Panc1 (cell line): ENCODE data around the gene RABGAP1L. TPM values are rescaled to one million over a fixed set of nuclear protein-coding genes. Genes with fewer than 3 reads are reported as not detected.
A peak's percentile ranks its signal among the peaks of the same experiment; 100 is the strongest.
"Not testable (repeated sequence)": the region's sequence is repeated elsewhere in the genome, so short reads cannot be mapped to it uniquely, and the experiment has no call there.

ENCODE experiments used
- ATAC-seq: fragments of 200-7000 bp; cut with Tn5 transposase; 2 replicates; pipeline ENCODE4 v1.9.1; 2020; ENCODE audit warnings: mild to moderate bottlenecking, moderate library complexity
- BruUV-seq: library from RNA; stranded (reverse); fragments of 400-500 nt; replicated peaks from 2 replicates; lab custom pipeline; 2021; lab: Mats Ljungman, UMichigan
- CTCF ChIA-PET: fragments of 300-600 bp; sonication (Branson Sonifier 250); formaldehyde crosslinking; loops from one replicate; lab custom pipeline; 2022; ENCODE audit warnings: antibody characterized with exemption; lab: Charles Lee
- POLR2A ChIA-PET: fragments of 300-600 bp; sonication (Branson Sonifier 250); formaldehyde crosslinking; loops from one replicate; lab custom pipeline; 2022; ENCODE audit warnings: antibody characterized with exemption; lab: Charles Lee
- DNase-seq: peaks from one replicate; pipeline ENCODE4 v3.0.0-alpha.2; 2010; ENCODE audit warnings: low read depth, low spot score
- H3K27ac ChIP-seq: 2 replicates; pipeline ENCODE4 v1.5.1; 2011; ENCODE audit warnings: mild to moderate bottlenecking, low read length, inconsistent platforms
- H3K27me3 ChIP-seq: fragments of 200-500 bp; sonication (Bioruptor generic); 2 replicates; pipeline ENCODE4 v1.6.0; 2014; ENCODE audit warnings: low read length, inconsistent platforms; ENCODE audit not compliant: control insufficient read depth, insufficient read depth
- H3K36me3 ChIP-seq: fragments of 200-500 bp; sonication (Bioruptor generic); 2 replicates; pipeline ENCODE4 v1.5.1; 2014; ENCODE audit warnings: inconsistent platforms, mild to moderate bottlenecking, low read length, moderate library complexity; ENCODE audit not compliant: control insufficient read depth, insufficient read depth
- H3K4me1 ChIP-seq: 2 replicates; pipeline ENCODE4 v1.5.1; 2011; ENCODE audit warnings: inconsistent platforms, mild to moderate bottlenecking, low read length, moderate library complexity; ENCODE audit not compliant: control insufficient read depth, insufficient read depth
- H3K4me3 ChIP-seq, 2 experiments: 2 replicates each; pipeline ENCODE4 v1.5.1; 2011 to 2012; ENCODE audit warnings: low read depth in 2 of 2, low read length in 2 of 2, mild to moderate bottlenecking in 2 of 2, inconsistent platforms in 1 of 2, moderate library complexity in 1 of 2
- H3K9me3 ChIP-seq: fragments of 200-500 bp; sonication (Bioruptor generic); 2 replicates; pipeline ENCODE4 v1.5.1; 2014; ENCODE audit warnings: low read depth, mild to moderate bottlenecking, inconsistent platforms, low read length, moderate library complexity; ENCODE audit not compliant: control insufficient read depth, insufficient read depth
- POLR2AphosphoS5 ChIP-seq: IDR thresholded peaks from 2 replicates; pipeline ENCODE4 v1.6.1; 2012; ENCODE audit warnings: mild to moderate bottlenecking, low read depth, low read length, moderate library complexity
- SIN3A ChIP-seq: IDR thresholded peaks from 2 replicates; pipeline ENCODE4 v1.6.1; 2012; ENCODE audit warnings: low read depth, mild to moderate bottlenecking, low read length, moderate library complexity, borderline replicate concordance; ENCODE audit not compliant: insufficient read depth
- TCF7L2 ChIP-seq: IDR thresholded peaks from 2 replicates; pipeline ENCODE4 v1.6.1; 2011; ENCODE audit warnings: mild to moderate bottlenecking, low read depth, low read length, inconsistent platforms
- in situ Hi-C: cut with HindIII; loops from 2 replicates; pipeline ENCODE4 v1.10.0; 2016; ENCODE audit warnings: low sequenced_read_pairs, low pct_unique_long_range_greater_than_20kb
- intact Hi-C: fragments of 100-400 bp; cut with micrococcal nuclease; formaldehyde crosslinking; loops from one replicate; pipeline ENCODE4 v1.10.0; 2022; ENCODE audit not compliant: unreplicated experiment
- total RNA-seq: library from RNA; stranded (reverse); gene quantifications from one replicate; pipeline ENCODE4 v1.2.1, GENCODE V29; 2021; ENCODE audit not compliant: unreplicated experiment
- TF ChIP-seq, protein P1 (sequence below), 2 experiments: IDR thresholded peaks; 2 replicates each; pipeline ENCODE4 v1.6.1; 2011 to 2012; ENCODE audit warnings: low read depth in 2 of 2, control low read depth in 1 of 2, low read length in 1 of 2, mild to moderate bottlenecking in 1 of 2, moderate library complexity in 1 of 2; ENCODE audit not compliant: insufficient read depth in 1 of 2
- TF ChIP-seq, protein P2 (sequence below): fragments of 450-650 bp; IDR thresholded peaks from 2 replicates; pipeline ENCODE4 v1.5.1; 2017; ENCODE audit warnings: mild to moderate bottlenecking

RABGAP1L gene
- total RNA-seq, 1 experiment from 2014 or later, result 37.0 TPM

DNA sequence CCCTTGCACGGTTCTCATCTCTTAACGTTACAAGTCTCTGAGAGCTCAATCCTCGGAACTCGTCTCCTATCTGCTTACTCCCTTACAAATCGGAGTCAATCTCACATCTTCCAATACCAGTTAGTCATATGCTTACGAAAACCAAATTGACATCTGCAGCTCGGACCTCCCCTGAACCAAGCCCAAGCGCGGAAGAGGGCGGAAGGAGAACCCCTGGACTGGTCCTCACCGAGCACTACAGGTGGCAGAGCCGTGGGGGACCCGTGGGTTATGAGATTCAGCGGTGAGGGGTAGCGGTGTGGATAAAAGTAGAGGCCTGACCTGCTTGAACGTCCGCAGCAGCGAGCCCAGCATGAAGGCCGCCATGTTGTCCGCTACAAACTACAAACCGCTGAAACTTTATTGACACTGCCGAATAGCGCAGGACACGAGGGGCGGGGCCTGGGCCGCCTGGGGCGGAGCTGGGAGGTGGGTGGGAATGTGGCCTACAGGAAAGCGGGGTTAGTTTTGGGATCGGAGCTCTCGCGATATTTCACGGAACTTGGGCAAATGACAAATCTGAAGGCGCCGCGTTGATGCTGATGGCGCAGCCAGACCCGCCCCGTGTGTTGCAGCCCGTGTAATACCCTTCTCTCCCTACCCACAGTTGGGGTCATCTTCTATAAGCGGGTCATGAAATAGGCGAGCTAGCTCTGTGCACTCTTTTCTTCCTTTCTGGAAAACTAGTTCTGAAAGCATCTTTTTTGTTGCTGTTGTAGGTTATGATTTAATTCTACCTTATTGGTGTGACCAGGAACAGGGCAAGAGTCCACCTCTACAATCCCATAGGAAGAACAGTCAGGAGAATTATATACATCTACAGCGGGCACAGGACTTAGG, 864.0 kb downstream of the RABGAP1L start, which contains the start of gene MRPS14:
MRPS14 (minus strand) TSS at position 383 of the 879 bp plus-strand sequence; CDS start at position 366, 17 bp downstream.
- BruUV-seq, result no TSS peak
- H3K27me3 ChIP-seq, result no peaks in the 10 kb centered on the region
- peak; percentile 68; the same call in 1 of the 2 replicates for TF ChIP-seq SIN3A
- TF ChIP-seq, protein P1, sequence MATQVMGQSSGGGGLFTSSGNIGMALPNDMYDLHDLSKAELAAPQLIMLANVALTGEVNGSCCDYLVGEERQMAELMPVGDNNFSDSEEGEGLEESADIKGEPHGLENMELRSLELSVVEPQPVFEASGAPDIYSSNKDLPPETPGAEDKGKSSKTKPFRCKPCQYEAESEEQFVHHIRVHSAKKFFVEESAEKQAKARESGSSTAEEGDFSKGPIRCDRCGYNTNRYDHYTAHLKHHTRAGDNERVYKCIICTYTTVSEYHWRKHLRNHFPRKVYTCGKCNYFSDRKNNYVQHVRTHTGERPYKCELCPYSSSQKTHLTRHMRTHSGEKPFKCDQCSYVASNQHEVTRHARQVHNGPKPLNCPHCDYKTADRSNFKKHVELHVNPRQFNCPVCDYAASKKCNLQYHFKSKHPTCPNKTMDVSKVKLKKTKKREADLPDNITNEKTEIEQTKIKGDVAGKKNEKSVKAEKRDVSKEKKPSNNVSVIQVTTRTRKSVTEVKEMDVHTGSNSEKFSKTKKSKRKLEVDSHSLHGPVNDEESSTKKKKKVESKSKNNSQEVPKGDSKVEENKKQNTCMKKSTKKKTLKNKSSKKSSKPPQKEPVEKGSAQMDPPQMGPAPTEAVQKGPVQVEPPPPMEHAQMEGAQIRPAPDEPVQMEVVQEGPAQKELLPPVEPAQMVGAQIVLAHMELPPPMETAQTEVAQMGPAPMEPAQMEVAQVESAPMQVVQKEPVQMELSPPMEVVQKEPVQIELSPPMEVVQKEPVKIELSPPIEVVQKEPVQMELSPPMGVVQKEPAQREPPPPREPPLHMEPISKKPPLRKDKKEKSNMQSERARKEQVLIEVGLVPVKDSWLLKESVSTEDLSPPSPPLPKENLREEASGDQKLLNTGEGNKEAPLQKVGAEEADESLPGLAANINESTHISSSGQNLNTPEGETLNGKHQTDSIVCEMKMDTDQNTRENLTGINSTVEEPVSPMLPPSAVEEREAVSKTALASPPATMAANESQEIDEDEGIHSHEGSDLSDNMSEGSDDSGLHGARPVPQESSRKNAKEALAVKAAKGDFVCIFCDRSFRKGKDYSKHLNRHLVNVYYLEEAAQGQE (IDR thresholded peaks at IDR 0.05; ENCODE audit: insufficient read depth in 1 of 2, low read depth in 2 of 2, low read length in 1 of 2), result 0 out of 4 replicates have a peak, but pooled peaks of 1 of the 2 experiments have one; percentile 12
- TF ChIP-seq POLR2AphosphoS5, result peak; percentile 94
- peak; percentile 58 for TF ChIP-seq TCF7L2
- TF ChIP-seq, protein P2, sequence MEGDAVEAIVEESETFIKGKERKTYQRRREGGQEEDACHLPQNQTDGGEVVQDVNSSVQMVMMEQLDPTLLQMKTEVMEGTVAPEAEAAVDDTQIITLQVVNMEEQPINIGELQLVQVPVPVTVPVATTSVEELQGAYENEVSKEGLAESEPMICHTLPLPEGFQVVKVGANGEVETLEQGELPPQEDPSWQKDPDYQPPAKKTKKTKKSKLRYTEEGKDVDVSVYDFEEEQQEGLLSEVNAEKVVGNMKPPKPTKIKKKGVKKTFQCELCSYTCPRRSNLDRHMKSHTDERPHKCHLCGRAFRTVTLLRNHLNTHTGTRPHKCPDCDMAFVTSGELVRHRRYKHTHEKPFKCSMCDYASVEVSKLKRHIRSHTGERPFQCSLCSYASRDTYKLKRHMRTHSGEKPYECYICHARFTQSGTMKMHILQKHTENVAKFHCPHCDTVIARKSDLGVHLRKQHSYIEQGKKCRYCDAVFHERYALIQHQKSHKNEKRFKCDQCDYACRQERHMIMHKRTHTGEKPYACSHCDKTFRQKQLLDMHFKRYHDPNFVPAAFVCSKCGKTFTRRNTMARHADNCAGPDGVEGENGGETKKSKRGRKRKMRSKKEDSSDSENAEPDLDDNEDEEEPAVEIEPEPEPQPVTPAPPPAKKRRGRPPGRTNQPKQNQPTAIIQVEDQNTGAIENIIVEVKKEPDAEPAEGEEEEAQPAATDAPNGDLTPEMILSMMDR, result no peak
- CTCF ChIA-PET, result interaction anchor here (1.6 kb wide), 1 partner anchor 102 kb away, joined by 6 read pairs; no protein-coding TSS in a partner anchor
- POLR2A ChIA-PET, result interaction anchor here (0.9 kb wide), 1 partner anchor 47 kb away, joined by 4 read pairs; no protein-coding TSS in a partner anchor
- intact Hi-C loops, result no loop called here
- peak within 1 kb of the TSS; percentile 97 to 99 for H3K4me3 ChIP-seq
- H3K36me3 ChIP-seq, result peaks cover 5% of the 10 kb centered on the region; the same call in 1 of the 2 replicates
- peaks cover 3% of the 10 kb centered on the region; the same call in 1 of the 2 replicates for H3K4me1 ChIP-seq
- H3K9me3 ChIP-seq, result no peaks in the 10 kb centered on the region
- peak within 1 kb of the TSS; percentile 97 for H3K27ac ChIP-seq
- in situ Hi-C loops, result no loop called here
- DNase-seq (peak; percentile 95), ATAC-seq (peak; percentile 99)

DNA sequence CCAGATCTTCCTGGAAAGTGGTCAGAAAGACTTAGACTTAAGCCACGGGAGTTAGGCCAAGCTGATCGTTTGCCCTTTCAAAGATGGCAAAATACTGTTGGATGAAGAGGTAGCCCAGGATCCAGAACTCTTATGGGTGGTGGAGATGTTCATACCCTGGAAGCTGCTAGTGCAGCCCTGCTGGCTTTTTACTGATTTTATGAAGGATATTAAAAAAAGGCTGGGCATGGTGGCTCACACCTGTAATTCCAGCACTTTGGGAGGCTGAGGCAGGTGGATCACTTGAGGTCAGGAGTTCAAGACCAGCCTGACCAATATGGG, 864.6 kb downstream of the RABGAP1L start:
- in situ Hi-C loops, result not testable (repeated sequence)
- ChIA-PET CTCF (interaction anchor here (1.6 kb wide), 1 partner anchor 101 kb away, joined by 6 read pairs; no protein-coding TSS in a partner anchor), POLR2A (interaction anchor here (0.9 kb wide), 1 partner anchor 48 kb away, joined by 4 read pairs; no protein-coding TSS in a partner anchor)

More for the DNA sequence above, 864.6 kb downstream of the RABGAP1L start:
- DNase-seq, intact Hi-C loops, H3K36me3 ChIP-seq, H3K27me3 ChIP-seq, ATAC-seq, H3K9me3 ChIP-seq, BruUV-seq, H3K4me1 ChIP-seq: not testable (repeated sequence)
- Histone ChIP-seq H3K27ac (peak overlapping the region; percentile 95), H3K4me3 (peak overlapping the region; percentile 97 to 99)
